ENCODE measurements around the gene CCT8L2.
"Not testable (repeated sequence)": the region's sequence is repeated elsewhere in the genome, so short reads cannot be mapped to it uniquely, and the experiment has no call there.

CCT8L2 gene, protein sequence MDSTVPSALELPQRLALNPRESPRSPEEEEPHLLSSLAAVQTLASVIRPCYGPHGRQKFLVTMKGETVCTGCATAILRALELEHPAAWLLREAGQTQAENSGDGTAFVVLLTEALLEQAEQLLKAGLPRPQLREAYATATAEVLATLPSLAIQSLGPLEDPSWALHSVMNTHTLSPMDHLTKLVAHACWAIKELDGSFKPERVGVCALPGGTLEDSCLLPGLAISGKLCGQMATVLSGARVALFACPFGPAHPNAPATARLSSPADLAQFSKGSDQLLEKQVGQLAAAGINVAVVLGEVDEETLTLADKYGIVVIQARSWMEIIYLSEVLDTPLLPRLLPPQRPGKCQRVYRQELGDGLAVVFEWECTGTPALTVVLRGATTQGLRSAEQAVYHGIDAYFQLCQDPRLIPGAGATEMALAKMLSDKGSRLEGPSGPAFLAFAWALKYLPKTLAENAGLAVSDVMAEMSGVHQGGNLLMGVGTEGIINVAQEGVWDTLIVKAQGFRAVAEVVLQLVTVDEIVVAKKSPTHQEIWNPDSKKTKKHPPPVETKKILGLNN

DNA sequence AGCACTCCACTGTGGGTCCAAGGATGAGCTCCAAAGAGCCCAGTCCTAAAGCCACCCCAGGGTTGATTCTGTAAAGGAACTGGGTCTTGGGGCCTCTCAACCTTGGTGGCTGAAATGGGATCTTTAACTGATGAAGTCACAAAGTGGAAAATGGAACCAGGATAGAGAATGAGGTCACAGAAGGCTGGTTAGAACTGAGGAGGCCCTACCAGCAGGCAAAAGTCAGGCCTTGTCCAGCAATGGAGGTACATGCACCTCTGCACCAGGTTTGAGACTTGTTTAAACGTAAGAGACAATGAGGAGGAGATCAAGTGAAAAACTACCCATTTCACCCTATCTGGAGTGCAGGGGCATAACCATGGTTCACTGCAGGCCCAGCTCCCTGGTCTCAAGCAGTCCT lies at the start of gene CCT8L2:
Gene CCT8L2, minus strand, starts transcription at position 101 of the 400 bp plus-strand sequence. CDS start 260 bp downstream, outside the sequence.
- not testable (repeated sequence) for H3K4me1 ChIP-seq (ENCODE audit: control insufficient read depth, insufficient read depth, low read length); H3K4me3 ChIP-seq (ENCODE audit: low read length); H3K36me3 ChIP-seq (ENCODE audit: control insufficient read depth, insufficient read depth, low read length); H3K9ac ChIP-seq (ENCODE audit: low read length); H3K9me3 ChIP-seq (ENCODE audit: control insufficient read depth, low read length); H3K27me3 ChIP-seq (ENCODE audit: control insufficient read depth, insufficient read depth, low read length)

- not testable (repeated sequence) for H3K9ac ChIP-seq (ENCODE audit: low read length); H3K27me3 ChIP-seq (ENCODE audit: control insufficient read depth, insufficient read depth, low read length); H3K4me1 ChIP-seq (ENCODE audit: control insufficient read depth, insufficient read depth, low read length); H3K9me3 ChIP-seq (ENCODE audit: control insufficient read depth, low read length); H3K4me3 ChIP-seq (ENCODE audit: low read length); H3K36me3 ChIP-seq (ENCODE audit: control insufficient read depth, insufficient read depth, low read length)
Measured at GRCh38 chr22:16635442-16635841, 42.8 kb upstream of the CCT8L2 start.

- H3K4me3 ChIP-seq (ENCODE audit: low read length); H3K9ac ChIP-seq (ENCODE audit: low read length); H3K4me1 ChIP-seq (ENCODE audit: control insufficient read depth, insufficient read depth, low read length); H3K9me3 ChIP-seq (ENCODE audit: control insufficient read depth, low read length); H3K27me3 ChIP-seq (ENCODE audit: control insufficient read depth, insufficient read depth, low read length); H3K36me3 ChIP-seq (ENCODE audit: control insufficient read depth, insufficient read depth, low read length): not testable (repeated sequence)
Measured at GRCh38 chr22:16634092-16634491, 41.5 kb upstream of the CCT8L2 start.

DNA sequence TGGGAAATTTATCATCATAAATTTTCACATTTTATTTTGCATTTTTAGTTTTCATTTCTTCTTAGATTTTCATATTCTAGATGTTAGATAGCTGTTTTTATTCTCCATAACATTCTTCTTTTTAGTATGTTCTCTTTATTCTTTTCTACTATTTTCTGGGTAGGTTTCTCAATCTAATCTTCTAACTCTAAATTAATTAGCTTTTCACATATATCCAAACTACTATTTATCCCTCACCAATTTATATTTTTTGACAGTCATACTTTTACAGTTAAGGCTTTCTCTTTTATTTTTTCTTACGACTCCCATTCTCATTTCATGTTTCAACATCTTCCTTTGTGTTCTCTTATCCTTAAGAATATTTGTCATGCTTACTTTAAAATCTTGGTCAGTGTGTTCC lies 35.9 kb upstream of the CCT8L2 start:
- H3K27me3 ChIP-seq (ENCODE audit: control insufficient read depth, insufficient read depth, low read length); H3K9me3 ChIP-seq (ENCODE audit: control insufficient read depth, low read length); H3K9ac ChIP-seq (ENCODE audit: low read length); H3K36me3 ChIP-seq (ENCODE audit: control insufficient read depth, insufficient read depth, low read length); H3K4me3 ChIP-seq (ENCODE audit: low read length); H3K4me1 ChIP-seq (ENCODE audit: control insufficient read depth, insufficient read depth, low read length): not testable (repeated sequence)

GRCh38 chr22:16625018-16625417 lies 32.4 kb upstream of the CCT8L2 start:
- H3K36me3 ChIP-seq (ENCODE audit: control insufficient read depth, insufficient read depth, low read length); H3K4me1 ChIP-seq (ENCODE audit: control insufficient read depth, insufficient read depth, low read length); H3K4me3 ChIP-seq (ENCODE audit: low read length); H3K9ac ChIP-seq (ENCODE audit: low read length); H3K27me3 ChIP-seq (ENCODE audit: control insufficient read depth, insufficient read depth, low read length); H3K9me3 ChIP-seq (ENCODE audit: control insufficient read depth, low read length): not testable (repeated sequence)

- not testable (repeated sequence) for H3K9me3 ChIP-seq (ENCODE audit: control insufficient read depth, low read length)
Measured at GRCh38 chr22:16623595-16623994, 31.0 kb upstream of the CCT8L2 start.

GRCh38 chr22:16617516-16617915 lies 24.9 kb upstream of the CCT8L2 start:
- H3K9ac ChIP-seq (ENCODE audit: low read length); H3K36me3 ChIP-seq (ENCODE audit: control insufficient read depth, insufficient read depth, low read length); H3K27me3 ChIP-seq (ENCODE audit: control insufficient read depth, insufficient read depth, low read length); H3K9me3 ChIP-seq (ENCODE audit: control insufficient read depth, low read length); H3K4me3 ChIP-seq (ENCODE audit: low read length); H3K4me1 ChIP-seq (ENCODE audit: control insufficient read depth, insufficient read depth, low read length): not testable (repeated sequence)

More at GRCh38 chr22:16623595-16623994, 31.0 kb upstream of the CCT8L2 start:
- not testable (repeated sequence) for H3K36me3 ChIP-seq (ENCODE audit: control insufficient read depth, insufficient read depth, low read length); H3K27me3 ChIP-seq (ENCODE audit: control insufficient read depth, insufficient read depth, low read length); H3K4me3 ChIP-seq (ENCODE audit: low read length); H3K9ac ChIP-seq (ENCODE audit: low read length); H3K4me1 ChIP-seq (ENCODE audit: control insufficient read depth, insufficient read depth, low read length)

DNA sequence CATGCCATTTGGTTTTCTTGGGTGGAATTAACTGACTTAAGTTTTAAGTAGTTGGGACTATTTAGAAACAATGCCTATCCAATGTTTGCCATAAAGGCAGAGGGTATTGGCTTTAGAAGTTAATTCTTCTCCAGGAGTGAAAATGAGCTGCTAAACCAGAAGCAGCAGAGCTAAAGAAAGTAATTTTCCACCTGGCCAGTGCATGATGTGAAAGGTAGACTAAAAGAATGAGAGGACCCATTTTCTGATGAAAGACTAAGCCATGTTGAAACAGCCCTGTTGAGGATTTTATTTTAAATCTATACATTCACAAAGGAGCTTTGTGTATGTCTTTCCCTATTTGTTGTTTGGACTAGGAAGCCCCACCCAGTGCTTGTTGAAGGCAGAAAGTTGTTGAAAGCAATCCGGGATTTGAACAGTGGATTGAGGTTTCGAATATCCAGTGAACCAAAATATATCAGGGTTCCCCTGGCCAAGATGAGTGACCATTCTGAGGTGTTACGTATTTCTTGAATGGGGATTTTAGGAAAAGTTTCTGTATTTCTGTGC lies 23.9 kb upstream of the CCT8L2 start:
- not testable (repeated sequence) for H3K4me1 ChIP-seq (ENCODE audit: control insufficient read depth, insufficient read depth, low read length); H3K9me3 ChIP-seq (ENCODE audit: control insufficient read depth, low read length); H3K27me3 ChIP-seq (ENCODE audit: control insufficient read depth, insufficient read depth, low read length); H3K36me3 ChIP-seq (ENCODE audit: control insufficient read depth, insufficient read depth, low read length); H3K9ac ChIP-seq (ENCODE audit: low read length); H3K4me3 ChIP-seq (ENCODE audit: low read length)

GRCh38 chr22:16615606-16616245 lies 23.1 kb upstream of the CCT8L2 start:
- not testable (repeated sequence) for H3K36me3 ChIP-seq (ENCODE audit: control insufficient read depth, insufficient read depth, low read length); H3K27me3 ChIP-seq (ENCODE audit: control insufficient read depth, insufficient read depth, low read length)

DNA sequence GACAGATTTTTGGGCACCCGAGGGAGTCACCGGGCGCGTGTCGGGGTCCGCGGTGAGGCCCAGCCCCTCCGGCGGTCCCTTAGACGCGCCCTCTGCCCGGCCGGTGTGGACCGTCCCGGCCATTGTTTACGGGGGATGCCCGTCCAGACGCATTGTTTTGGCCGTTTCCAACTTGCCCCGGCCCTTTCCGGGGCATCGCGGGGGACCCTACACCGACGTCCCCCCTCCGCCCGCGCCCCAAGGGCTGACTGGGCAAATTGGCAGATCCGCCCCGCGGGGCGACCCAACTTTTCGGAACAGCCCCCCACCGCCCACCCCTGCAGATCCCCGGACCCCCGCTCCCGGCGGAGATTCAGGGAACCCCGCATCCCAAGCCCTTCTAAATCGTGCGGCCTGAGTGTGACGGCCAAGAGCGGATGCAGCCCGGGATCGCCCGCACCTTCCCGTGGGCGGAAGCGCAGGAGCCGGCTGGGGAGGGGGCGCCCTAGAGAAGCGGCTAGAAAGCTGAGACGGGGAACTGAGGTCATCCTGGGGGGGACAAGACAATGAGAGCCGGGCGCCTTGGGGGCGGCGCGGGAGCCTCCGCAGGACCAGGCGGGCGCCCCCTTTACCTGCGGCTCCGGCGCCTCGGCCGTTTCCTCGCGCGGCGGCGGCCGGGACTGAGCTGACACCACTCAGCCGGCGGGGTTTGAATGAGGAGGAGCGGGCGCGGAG lies 17.1 kb upstream of the CCT8L2 start:
- no peaks in the 10 kb centered on the region for H3K4me1 ChIP-seq (ENCODE audit: control insufficient read depth, insufficient read depth, low read length)
- no peaks in the 10 kb centered on the region for H3K9me3 ChIP-seq (ENCODE audit: control insufficient read depth, low read length)
- H3K36me3 ChIP-seq (ENCODE audit: control insufficient read depth, insufficient read depth, low read length), result no peaks in the 10 kb centered on the region
- H3K4me3 ChIP-seq (ENCODE audit: low read length), result no peak overlapping the region
- H3K27me3 ChIP-seq (ENCODE audit: control insufficient read depth, insufficient read depth, low read length), result peaks cover 17% of the 10 kb centered on the region
- no peak overlapping the region for H3K9ac ChIP-seq (ENCODE audit: low read length)

More at GRCh38 chr22:16615606-16616245, 23.1 kb upstream of the CCT8L2 start:
- not testable (repeated sequence) for H3K9ac ChIP-seq (ENCODE audit: low read length); H3K4me3 ChIP-seq (ENCODE audit: low read length); H3K4me1 ChIP-seq (ENCODE audit: control insufficient read depth, insufficient read depth, low read length); H3K9me3 ChIP-seq (ENCODE audit: control insufficient read depth, low read length)

DNA sequence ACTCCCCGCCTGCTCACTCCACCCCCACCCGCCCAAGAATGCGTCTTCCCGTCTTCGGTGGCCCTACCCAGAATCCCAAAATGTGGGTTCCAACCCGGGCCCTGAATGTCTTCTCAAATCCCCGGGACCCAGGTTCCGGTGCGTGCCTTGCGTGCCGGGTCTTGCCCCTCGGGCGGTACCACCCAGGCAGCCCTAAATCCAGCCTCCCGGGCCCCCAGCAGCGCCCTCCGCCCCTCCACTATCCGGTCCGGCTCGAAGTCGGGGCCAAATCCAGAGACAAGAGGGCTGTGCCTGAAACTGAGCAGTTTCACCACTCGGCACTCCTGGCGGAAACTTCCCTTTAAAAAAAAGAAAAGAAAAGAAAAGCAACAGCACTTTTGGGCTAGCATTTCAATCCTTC lies 16.3 kb upstream of the CCT8L2 start:
- H3K9me3 ChIP-seq (ENCODE audit: control insufficient read depth, low read length), result no peaks in the 10 kb centered on the region
- peaks cover 17% of the 10 kb centered on the region for H3K27me3 ChIP-seq (ENCODE audit: control insufficient read depth, insufficient read depth, low read length)
- no peak overlapping the region for H3K9ac ChIP-seq (ENCODE audit: low read length)
- no peaks in the 10 kb centered on the region for H3K36me3 ChIP-seq (ENCODE audit: control insufficient read depth, insufficient read depth, low read length)
- no peaks in the 10 kb centered on the region for H3K4me1 ChIP-seq (ENCODE audit: control insufficient read depth, insufficient read depth, low read length)
- H3K4me3 ChIP-seq (ENCODE audit: low read length), result no peak overlapping the region

Data from mucosa of stomach (tissue), 1 donor.